22Rv1 (cell line): Measurements from ENCODE around the gene SLC1A2.

Experiments used
- CTCF ChIP-seq: fragments of 450-650 bp; IDR thresholded peaks from 2 replicates; pipeline ENCODE4 v1.5.1; 2017; ENCODE audit warnings: mild to moderate bottlenecking
- ZFX ChIP-seq: fragments of 450-650 bp; IDR thresholded peaks from 2 replicates; pipeline ENCODE4 v1.6.1; 2017; ENCODE audit warnings: antibody characterized with exemption, borderline replicate concordance

GRCh38 chr11:35322318-35322979 is 96.9 kb downstream of the SLC1A2 start:
- TF ChIP-seq CTCF (no peak), ZFX (no peak)
